ENCODE data around the gene SPG7.

DNA sequence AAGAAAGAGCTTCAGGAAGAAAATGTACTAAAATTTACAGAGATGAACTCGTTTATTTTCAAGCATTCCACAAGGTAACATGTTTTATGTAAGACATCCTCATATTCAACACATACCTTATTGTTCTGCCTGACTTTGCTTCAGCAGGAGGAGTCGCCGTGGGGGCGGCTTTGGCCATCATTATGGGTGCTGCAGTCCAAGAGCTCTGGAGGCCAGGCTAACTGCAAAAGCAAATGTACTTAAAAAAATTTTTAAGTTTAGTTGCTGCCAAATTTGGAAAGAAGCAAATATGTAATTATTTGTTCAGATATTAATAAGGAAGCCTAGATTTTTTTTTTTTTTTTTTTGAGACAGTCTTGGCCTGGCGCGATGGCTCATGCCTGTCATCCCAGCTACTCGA is 4.1 kb upstream of the SPG7 start:
- no peak for TF ChIP-seq POLR2A (IDR thresholded peaks at IDR 0.05)
- TF ChIP-seq, protein P1, sequence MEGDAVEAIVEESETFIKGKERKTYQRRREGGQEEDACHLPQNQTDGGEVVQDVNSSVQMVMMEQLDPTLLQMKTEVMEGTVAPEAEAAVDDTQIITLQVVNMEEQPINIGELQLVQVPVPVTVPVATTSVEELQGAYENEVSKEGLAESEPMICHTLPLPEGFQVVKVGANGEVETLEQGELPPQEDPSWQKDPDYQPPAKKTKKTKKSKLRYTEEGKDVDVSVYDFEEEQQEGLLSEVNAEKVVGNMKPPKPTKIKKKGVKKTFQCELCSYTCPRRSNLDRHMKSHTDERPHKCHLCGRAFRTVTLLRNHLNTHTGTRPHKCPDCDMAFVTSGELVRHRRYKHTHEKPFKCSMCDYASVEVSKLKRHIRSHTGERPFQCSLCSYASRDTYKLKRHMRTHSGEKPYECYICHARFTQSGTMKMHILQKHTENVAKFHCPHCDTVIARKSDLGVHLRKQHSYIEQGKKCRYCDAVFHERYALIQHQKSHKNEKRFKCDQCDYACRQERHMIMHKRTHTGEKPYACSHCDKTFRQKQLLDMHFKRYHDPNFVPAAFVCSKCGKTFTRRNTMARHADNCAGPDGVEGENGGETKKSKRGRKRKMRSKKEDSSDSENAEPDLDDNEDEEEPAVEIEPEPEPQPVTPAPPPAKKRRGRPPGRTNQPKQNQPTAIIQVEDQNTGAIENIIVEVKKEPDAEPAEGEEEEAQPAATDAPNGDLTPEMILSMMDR (IDR thresholded peaks at IDR 0.05), result no peak

Measured in right lobe of liver (tissue), 4 donors.